ENCODE results near the gene GUCA1A. TPM values are rescaled to one million over a fixed set of nuclear protein-coding genes. Genes with fewer than 3 reads are reported as not detected.

The GUCA1A gene
- total RNA-seq, 4 donors from 2014 or later = not detected

GRCh38 chr6:42158631-42159030, 14.5 kb upstream of the GUCA1A start:
- Histone ChIP-seq H3K27ac (no peak overlapping the region), H3K9me3 (no peaks in the 10 kb centered on the region), H3K36me3 (no peaks in the 10 kb centered on the region), H3K4me1 (peaks cover 0 to 6% (median 0%) of the 10 kb centered on the region in 4 donors), H3K27me3 (peaks cover 0 to 6% of the 10 kb centered on the region in 2 donors), H3K4me3 (no peak overlapping the region)
- no peak for DNase-seq (ENCODE audit: low spot score in 2 of 2)
- TF ChIP-seq EP300 (IDR thresholded peaks at IDR 0.05) (no peak), POLR2A (IDR thresholded peaks at IDR 0.05) (no peak), CTCF (IDR thresholded peaks at IDR 0.05) (no peak)
- WGBS, 2 donors = 78 to 83% methylated on average over 2 of the region's 2 CpGs

GRCh38 chr6:42159431-42160024, 13.6 kb upstream of the GUCA1A start:
- no peak for TF ChIP-seq EP300 (IDR thresholded peaks at IDR 0.05)
- Histone ChIP-seq H3K4me3 (no peak overlapping the region), H3K4me1 (peaks cover 0 to 6% (median 0%) of the 10 kb centered on the region in 4 donors), H3K36me3 (no peaks in the 10 kb centered on the region), H3K9me3 (no peaks in the 10 kb centered on the region), H3K27me3 (peaks cover 0 to 6% of the 10 kb centered on the region in 2 donors), H3K27ac (no peak overlapping the region)
- 65% methylated on average over 4 of the region's 4 CpGs for WGBS, 2 donors
- no peak for DNase-seq (ENCODE audit: low spot score in 2 of 2)

GRCh38 chr6:42162384-42162783, 10.8 kb upstream of the GUCA1A start:
- H3K27me3 ChIP-seq = peaks cover 0 to 6% of the 10 kb centered on the region in 2 donors
- H3K36me3 ChIP-seq = no peaks in the 10 kb centered on the region
- WGBS, 2 donors = 52 to 57% methylated on average over 7 of the region's 7 CpGs
- no peak overlapping the region for H3K27ac ChIP-seq
- DNase-seq (ENCODE audit: low spot score in 2 of 2) = no peak
- H3K9me3 ChIP-seq = no peaks in the 10 kb centered on the region
- TF ChIP-seq POLR2A (IDR thresholded peaks at IDR 0.05) (no peak), EP300 (IDR thresholded peaks at IDR 0.05) (no peak)
- H3K4me1 ChIP-seq = peaks cover 0 to 9% (median 0%) of the 10 kb centered on the region in 4 donors
- no peak overlapping the region for H3K4me3 ChIP-seq

GRCh38 chr6:42162812-42163211, 10.4 kb upstream of the GUCA1A start:
- 80 to 82% methylated on average over 11 to 13 of the region's 13 CpGs for WGBS, 2 donors
- peaks cover 0 to 9% (median 0%) of the 10 kb centered on the region in 4 donors for H3K4me1 ChIP-seq
- no peak for DNase-seq (ENCODE audit: low spot score in 2 of 2)
- peaks cover 0 to 6% of the 10 kb centered on the region in 2 donors for H3K27me3 ChIP-seq
- no peaks in the 10 kb centered on the region for H3K36me3 ChIP-seq
- TF ChIP-seq POLR2A (IDR thresholded peaks at IDR 0.05) = no peak
- H3K4me3 ChIP-seq = no peak overlapping the region
- H3K9me3 ChIP-seq = no peaks in the 10 kb centered on the region
- no peak overlapping the region for H3K27ac ChIP-seq

GRCh38 chr6:42163981-42164380, 9.2 kb upstream of the GUCA1A start:
- no peaks in the 10 kb centered on the region for H3K36me3 ChIP-seq
- TF ChIP-seq EP300 (IDR thresholded peaks at IDR 0.05) = no peak
- no peak for TF ChIP-seq POLR2A (IDR thresholded peaks at IDR 0.05)
- TF ChIP-seq CTCF (IDR thresholded peaks at IDR 0.05) = no peak
- no peaks in the 10 kb centered on the region for H3K9me3 ChIP-seq
- DNase-seq (ENCODE audit: low spot score in 2 of 2) = no peak
- peaks cover 0 to 6% of the 10 kb centered on the region in 2 donors for H3K27me3 ChIP-seq
- 6 to 20% methylated on average over 1 of the region's 1 CpG for WGBS, 2 donors
- peaks cover 0 to 3% (median 0%) of the 10 kb centered on the region in 4 donors for H3K4me1 ChIP-seq
- no peak overlapping the region for H3K27ac ChIP-seq
- H3K4me3 ChIP-seq = no peak overlapping the region

- Histone ChIP-seq H3K4me3 (no peak overlapping the region), H3K36me3 (no peaks in the 10 kb centered on the region), H3K27ac (no peak overlapping the region), H3K9me3 (no peaks in the 10 kb centered on the region), H3K4me1 (peaks cover 0 to 3% (median 0%) of the 10 kb centered on the region in 4 donors), H3K27me3 (peaks cover 0 to 6% of the 10 kb centered on the region in 2 donors)
- WGBS, 2 donors = 69 to 75% methylated on average over 9 of the region's 9 CpGs
- TF ChIP-seq EP300 (IDR thresholded peaks at IDR 0.05) = no peak
- DNase-seq (ENCODE audit: low spot score in 2 of 2) = no peak
Observed at GRCh38 chr6:42165016-42165415, 8.1 kb upstream of the GUCA1A start.

- peak; percentile 36 to 84 for DNase-seq (ENCODE audit: low spot score in 2 of 2)
- TF ChIP-seq CTCF (IDR thresholded peaks at IDR 0.05) (peak; percentile 84 to 93 (median 88)), EP300 (IDR thresholded peaks at IDR 0.05) (no peak)
- Histone ChIP-seq H3K9me3 (no peaks in the 10 kb centered on the region), H3K27me3 (peaks cover 0 to 6% of the 10 kb centered on the region in 2 donors), H3K27ac (no peak overlapping the region), H3K4me1 (peaks cover 0 to 3% (median 0%) of the 10 kb centered on the region in 4 donors), H3K36me3 (no peaks in the 10 kb centered on the region), H3K4me3 (no peak overlapping the region)
- WGBS, 2 donors = 14 to 20% methylated on average over 8 of the region's 8 CpGs
Observed at GRCh38 chr6:42166444-42167141, 6.6 kb upstream of the GUCA1A start.

Data from tibial nerve (tissue), 4 donors.